Kidney tubule cell (primary cell): ENCODE measurements around the gene CPE.
A peak's percentile ranks its signal among the peaks of the same experiment; 100 is the strongest.
"Not testable (repeated sequence)": the region's sequence is repeated elsewhere in the genome, so short reads cannot be mapped to it uniquely, and the experiment has no call there.

ENCODE experiments used
- DNase-seq: peaks from one replicate; pipeline ENCODE4 v3.0.0-alpha.2; 2018; ENCODE audit warnings: low spot score

The CPE gene

DNA sequence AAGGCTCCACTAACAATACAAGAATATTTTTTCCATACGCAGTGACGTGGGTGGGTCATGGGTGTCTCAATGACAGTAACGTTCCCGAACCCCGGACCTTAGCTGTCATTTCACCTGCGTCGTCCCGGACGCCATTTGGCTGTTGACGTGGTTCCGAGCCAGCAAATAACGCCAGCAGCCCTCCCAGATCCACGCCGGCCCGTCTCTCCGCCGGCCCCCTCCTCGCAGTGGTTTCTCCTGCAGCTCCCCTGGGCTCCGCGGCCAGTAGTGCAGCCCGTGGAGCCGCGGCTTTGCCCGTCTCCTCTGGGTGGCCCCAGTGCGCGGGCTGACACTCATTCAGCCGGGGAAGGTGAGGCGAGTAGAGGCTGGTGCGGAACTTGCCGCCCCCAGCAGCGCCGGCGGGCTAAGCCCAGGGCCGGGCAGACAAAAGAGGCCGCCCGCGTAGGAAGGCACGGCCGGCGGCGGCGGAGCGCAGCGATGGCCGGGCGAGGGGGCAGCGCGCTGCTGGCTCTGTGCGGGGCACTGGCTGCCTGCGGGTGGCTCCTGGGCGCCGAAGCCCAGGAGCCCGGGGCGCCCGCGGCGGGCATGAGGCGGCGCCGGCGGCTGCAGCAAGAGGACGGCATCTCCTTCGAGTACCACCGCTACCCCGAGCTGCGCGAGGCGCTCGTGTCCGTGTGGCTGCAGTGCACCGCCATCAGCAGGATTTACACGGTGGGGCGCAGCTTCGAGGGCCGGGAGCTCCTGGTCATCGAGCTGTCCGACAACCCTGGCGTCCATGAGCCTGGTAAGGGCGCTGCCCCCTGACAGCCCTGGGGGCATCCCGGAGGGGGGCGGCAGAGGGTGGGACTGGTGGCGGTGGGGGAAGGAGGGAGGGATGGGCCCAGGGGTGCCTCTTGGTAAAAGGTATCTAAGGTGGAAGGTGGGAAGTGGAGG, at the start of gene CPE:
Gene CPE, plus strand, starts transcription at position 264 of the 933 bp plus-strand sequence. Its CDS starts 214 bp downstream, at position 478.
- DNase-seq = peak; percentile 85

DNA sequence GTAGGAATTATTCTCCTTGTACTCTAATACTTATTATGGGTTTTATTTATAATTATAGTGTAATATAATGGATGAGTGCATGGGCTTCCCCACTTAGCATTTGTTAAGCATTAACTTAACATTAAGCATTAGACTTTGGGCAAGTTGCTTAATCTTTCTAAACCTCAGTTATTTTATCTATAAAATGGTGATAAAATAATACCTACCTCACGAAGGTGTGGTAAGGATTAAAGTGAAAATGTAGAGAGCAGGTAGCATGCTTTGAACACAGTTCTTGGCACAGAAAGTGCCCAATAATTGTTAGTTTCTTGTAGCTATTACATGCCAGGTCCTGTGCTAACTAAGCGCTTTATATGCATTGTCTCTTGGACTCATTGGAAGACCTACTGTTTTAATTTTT, 48.7 kb upstream of the CPE start:
- no peak for DNase-seq

DNA sequence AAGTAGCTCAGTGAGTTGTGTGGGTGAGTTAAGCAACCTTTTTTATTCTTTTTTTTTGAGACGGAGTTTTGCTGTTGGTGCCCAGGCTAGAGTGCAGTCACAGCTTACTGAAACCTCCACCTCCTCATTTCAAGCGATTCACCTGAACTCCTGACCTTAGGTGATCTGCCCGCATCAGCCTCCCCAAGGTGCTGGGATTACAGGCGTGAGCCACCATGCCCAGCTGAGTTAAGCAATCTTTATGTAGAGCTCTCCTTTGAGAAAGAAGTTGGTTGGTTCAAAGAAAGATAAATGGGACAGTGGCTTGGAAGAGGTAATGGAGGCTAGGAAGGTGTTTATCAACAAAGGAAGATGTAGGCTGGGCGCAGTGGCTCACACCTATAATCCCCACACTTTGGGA, 48.1 kb upstream of the CPE start:
- no peak for DNase-seq

DNA sequence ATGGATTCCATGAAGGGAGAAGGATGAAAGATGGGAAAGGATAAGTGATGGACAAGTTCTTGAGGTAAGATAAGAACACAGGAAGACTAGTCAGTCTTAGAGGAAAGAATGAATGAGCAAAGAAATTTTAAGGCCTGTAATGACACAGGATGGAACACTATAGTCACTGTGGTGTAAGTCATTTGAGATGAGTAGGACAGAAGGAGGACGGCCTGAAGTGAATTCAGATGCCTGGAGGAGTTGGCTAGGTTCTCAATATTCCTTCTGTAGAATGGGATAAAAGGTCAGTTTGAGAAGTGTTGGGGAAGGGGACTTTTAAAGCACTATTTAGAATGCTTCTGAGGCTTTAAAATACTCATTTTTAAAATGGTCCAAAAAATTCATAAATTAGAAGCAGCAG, 47.4 kb upstream of the CPE start:
- DNase-seq = peak; percentile 9

DNA sequence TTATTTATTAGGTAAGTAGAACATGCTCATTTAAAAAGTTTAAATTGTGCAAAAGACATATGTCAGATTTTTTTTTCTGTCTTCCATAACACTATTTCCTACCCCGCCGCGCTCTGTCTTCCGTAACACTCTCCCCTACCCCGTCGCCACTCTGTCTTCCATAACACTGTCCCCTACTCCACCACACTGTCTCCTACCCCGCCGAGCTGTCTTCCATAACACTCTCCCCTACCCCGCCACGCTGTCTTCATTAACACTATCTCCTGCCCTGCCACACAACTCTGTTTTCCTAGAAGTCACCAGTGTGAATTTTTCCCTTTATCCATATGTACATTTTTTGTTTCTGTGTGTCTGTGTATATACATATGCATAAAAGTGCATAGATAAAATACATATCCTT, 47.0 kb upstream of the CPE start:
- DNase-seq = no peak

DNA sequence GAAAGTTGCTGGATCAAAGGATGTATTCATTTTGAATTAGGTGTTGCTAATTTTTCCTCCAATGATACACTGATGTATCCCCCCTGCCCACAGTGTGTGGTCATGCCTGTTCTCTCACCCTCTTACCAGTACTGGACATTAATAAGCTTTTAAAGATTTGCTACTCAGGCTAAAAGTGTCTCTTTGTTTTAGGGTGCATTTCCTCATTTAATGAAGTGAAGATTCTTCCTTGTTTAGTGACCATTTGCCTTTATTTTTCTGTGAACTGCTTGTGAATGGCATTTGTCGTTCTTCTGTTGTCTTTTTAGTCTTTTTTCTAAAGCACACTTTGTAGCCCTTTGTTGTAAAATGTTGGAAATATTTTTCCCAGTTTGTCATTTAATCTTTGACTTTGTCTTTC, 46.3 kb upstream of the CPE start:
- no peak for DNase-seq

DNA sequence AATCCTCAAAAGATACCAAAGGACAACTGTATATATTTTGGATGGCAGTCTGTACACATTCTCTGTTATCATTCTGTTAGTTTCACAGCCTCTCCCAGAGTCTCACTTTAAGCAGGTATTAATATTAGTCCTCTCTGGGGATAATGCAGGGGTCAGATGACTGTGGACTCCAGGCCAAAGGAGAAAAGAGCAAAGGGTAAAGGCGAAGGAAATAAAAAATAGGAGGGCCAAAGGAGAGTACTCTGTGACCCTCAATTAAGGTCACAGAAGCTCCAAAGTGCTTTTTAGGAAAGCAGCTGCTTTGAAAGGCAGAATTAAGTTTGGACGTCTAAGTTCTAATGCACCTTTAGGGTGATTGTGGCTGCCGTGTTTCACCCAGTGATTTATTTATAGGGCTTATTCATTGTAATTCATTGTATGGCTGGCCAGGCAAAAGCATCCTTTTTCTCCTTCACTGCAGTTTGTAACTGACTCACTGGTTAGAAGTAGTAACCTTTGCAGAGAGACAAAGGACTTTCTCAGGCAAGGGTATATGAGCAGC, 43.6 kb upstream of the CPE start:
- no peak for DNase-seq

DNA sequence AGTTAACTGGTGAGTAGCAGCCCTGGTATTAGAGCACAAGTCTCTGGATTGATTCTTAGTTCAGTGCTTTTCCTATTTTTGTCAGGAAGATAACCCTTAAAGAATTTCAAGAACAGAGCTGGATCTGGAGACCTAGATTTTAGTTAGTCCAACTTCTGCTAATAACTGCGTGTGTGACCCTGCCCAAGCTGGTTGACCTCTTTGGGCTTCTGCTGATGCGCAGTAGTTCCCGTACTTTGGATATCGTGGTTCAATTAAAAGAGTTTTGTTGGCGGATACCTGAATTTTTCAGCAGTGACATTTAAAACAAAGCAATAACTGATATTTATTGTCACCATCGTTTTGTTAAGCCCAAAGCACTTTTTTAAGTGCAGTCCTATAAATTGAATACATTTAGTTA, 42.1 kb upstream of the CPE start:
- DNase-seq = no peak

DNA sequence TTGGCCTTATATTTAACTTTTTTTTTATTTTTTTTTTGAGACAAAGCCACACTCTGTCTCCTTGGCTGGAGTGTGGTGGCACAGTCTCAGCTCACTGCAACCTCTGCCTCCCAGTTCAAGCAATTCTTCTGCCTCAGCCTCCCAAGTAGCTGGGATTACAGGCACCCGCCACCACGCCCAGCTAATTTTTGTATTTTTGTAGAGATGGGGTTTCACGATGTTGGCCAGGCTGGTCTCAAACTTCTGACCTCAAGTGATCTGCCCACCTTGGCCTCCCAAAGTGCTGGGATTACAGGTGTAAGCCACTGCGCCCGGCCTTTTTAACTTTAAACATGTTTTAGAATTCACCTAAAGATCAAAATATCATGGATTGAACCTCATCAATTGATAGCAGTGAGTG, 36.5 kb upstream of the CPE start:
- DNase-seq = not testable (repeated sequence)

DNA sequence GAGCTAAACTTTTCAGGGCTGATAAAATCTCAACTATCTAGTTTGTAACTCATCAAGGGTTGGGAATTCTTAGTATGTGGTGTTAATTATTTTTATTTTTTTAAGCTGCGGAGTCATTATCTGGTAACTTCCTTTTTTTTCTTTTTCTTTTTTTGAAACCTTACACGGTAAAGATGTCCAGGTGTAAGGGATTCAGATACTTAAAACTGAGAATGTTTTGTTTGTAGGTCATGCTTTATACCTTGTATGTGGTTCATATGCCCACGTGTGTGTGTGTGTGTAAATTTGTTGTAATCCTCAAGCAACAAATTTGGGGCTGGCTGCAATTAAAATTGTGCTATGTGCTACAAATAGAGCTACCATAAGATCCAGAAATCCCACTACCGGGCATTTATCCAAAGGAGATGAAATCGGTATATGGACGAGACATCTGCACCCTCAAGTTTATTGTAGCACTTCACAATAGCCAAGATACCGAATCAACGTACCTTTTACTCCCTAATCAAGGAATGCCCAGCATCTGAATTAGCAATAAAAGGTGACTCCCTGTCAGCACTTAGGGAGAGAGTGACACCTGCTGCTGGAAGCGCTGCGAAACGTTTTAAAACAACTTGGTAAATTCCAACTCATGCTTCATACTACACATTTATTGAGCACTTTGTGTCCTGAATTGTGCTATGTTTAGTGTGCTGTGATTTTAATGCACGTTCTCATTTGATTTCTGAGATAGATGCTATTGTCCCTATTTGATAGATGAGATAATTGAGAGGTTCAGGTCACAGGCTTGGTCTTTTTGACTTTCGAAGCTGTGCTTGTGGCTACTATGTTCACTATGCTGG, 35.2 kb upstream of the CPE start:
- peak; percentile 31 for DNase-seq

DNA sequence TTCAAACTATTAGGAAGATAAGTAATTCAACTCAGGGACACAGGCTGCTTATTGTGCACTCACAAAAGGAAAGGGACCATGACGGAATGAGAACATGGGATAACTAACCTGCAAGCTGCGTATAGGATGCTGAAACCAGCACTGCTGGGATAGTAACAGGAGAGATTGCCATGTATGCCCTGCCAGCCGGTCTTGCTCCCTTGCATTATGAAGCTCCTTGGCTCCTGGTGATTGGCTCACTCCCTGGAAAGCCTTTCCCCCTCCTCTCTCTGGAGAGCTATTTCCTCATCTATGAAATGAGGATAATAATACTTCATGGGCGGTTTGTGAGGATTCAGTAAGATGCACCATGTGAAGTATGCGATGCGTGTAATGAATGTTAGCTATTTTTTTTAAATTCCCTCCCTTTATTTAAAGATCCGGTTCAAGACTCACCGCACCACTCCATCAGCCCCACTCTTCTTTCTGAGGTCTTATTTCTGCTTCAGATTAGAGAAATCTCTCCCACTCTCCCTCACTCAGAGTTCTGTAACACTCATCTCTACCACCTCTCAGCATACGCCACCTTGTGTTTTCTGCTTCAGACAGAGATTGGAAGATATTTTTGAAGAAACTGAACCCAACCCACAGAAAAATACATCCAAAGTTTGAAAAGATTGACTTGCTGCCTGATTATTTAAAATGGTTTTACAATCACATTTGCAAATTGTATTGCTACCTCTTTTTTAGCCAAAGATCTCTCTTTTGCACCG, 33.0 kb upstream of the CPE start:
- no peak for DNase-seq

DNA sequence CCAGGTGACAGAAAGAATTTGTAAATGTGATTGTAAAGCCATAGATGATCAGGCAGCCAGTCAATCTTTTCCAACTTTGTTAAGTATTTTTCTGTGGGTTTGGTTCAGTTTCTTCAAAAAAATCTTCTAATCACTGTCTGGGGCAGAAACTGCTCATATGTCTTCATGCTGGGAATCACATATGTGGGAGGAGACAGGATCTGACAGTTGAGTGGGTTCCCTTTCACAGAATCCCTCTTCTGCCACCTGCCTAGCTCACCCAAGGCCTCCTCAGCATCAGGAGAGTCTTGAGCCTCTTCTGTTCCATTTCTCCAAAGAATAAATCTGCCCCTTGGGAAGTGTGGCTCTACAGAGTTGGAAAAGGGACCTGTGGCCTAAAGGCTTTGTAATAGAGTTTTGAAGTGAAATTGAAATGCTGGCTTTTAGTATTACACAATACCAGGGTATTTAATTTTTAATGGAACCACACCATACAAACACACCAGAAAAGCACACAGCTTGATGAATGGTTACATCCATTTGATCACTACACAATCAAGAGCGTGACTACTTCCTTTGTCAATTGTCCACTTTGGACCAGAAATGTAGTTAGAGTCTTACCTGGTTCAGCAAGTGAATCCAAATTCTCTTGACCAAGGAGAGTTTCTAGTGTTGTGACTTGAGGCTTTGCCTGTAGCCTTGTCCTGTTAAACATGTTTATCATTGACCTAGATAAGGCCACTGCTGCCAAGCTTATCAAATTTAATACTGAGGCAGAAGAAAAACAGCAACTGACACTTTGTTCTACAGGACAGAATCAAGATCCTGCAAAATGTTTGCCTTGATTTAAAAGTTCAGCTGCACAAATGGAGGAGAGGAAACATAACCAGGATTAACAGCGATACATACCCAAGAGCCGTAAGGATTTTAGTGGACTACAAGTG, 30.9 kb upstream of the CPE start:
- no peak for DNase-seq

DNA sequence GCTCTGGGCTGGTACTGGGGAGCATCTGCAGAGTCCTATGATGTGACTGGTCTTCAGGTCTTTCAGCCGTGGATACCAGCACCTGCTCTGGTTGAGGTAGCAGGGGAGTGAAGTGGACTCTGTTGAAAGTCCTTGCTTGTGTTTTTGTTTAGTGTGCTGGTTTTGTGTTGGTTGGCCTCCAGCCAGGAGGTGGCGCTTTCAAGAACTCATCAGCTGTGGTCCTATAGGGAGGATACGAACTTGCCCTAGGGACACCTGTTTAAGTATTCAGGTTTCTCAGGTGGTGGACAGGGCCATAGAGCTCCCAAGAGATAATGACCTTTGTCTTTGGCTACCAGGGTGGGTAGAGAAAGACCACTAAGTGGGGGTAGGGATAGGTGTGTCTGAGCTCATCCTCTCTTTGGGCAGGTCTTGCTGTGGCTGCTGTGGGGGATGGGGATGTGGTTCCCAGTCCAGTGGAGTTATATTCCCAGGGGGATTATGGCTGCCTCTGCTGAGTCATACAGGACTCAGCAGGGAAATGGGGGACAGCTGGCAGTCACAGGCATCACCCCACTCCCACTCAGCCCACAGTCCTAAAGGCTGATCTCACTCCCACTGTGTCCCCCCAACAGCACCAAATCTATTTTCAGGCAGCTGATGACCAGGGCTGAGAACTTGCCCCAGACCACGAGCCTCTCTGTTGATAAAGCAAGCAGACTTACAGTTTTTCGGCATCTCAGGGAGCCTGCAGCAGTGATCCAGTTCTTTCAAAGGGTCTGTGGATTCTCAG, 27.3 kb upstream of the CPE start:
- no peak for DNase-seq

DNA sequence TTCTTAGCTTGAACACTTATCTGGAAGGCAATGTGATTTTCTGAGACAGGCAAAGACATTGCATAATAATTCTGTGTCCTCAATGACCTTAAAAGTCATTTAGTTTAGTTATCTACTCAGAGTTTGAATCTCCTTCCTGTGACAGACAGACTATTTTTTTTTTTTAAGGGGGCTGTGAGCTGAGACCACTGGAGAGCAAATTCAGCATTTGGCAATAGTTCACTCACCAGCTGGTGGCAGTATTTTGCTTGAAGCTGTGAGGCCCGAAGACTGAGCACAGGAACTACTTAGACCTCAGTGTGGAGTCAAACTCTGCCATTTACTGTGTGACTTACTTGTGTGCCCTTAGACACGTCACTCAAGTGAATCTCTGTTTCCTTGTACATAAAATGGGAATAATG, 22.9 kb upstream of the CPE start:
- DNase-seq = peak; percentile 50

DNA sequence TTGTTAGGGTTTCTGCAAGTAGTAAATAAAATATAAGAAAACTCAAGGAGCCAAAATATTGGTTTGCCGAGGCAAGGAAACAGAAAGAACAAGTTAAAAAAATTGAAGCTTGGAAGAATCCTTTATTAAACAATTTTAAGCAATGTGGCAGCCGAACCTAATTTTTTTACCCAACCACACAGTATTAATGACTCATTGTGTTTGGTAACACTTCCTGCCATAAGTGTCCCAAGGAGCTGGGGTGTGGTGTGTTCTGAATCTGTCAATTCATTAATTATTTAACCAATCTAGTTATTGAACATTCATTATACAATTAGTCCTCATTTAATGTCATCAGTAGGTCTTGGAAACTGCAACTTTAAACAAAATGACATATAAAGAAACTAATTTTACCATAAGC, 19.3 kb upstream of the CPE start:
- no peak for DNase-seq

DNA sequence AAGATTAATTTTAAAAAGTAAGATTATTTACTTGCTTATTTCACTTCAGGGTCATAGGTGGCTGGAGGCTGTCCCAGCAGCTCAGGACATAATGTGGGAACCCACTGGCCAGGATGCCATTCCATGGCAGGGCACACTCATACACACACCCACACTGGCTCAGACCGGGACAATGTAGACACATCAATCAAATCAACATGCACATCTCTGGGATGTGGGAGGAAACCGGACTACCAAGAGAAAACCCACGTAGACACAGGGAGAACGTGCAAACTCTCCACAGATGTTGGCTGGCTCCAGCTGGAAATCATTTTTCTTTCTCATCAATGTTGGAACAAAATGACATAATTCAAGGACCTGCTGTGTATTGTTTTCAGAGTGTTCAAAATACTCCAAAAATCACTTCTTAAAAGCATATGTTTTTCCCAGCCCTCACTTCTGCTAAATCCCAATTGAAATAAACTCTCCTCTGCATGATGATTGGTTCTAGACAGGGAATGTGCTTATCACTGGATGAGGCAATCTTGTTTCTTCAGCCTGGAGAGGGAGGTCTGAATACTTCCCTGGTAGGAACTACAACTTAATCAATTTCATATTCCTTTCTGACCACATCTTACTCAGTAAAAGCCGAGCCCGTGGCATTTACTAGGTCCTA, 18.6 kb upstream of the CPE start:
- DNase-seq = no peak

DNA sequence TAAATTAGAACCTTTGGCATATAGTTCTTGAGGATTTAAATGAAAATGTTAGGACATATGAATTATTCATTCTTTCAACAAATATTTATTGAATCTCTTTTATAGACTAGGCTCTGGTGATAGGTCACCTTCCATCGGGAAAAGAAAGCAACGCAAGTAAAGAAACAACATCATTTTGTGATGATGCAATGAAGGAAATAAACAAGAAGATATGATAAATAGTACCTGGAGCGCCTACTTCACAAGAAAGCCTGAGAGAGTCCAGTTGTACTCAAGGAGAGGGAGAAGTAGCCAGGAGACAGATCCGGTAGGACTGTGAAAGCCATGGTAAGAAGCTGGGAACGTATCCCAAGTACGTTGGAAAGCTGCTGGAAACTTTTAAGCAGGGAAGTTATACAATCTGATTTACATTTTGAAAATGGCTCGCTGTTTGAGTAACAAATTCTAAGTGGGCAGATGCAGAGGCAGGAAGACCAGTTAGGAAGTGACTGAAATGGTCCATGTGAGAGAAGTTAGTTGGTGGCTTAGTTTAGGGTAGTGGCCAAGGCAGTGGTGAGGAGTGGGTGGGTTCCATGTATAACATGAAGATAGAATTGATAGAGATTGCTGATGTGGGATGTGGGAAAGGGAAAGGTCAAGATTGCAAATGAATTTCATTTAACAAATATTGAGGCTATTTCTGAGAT, 17.7 kb upstream of the CPE start:
- DNase-seq = no peak

DNA sequence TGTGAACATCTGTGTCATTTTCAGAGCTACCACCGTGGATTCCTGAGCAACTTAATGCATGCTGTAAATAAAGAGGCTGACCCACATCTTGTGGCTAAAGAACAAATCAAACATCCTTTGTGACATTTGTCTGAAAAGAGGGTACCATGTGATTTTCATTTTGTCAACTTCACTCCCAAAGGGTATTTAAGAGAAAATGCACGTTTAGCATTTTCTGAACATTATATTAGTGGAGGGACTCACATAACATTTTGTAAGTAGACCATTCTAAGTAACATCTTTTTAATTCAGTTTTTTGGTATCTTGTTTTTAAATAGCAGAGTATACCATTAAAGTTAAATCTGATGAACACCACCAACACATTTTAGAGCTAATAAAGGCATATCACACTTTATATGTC, 17.0 kb upstream of the CPE start:
- no peak for DNase-seq

DNA sequence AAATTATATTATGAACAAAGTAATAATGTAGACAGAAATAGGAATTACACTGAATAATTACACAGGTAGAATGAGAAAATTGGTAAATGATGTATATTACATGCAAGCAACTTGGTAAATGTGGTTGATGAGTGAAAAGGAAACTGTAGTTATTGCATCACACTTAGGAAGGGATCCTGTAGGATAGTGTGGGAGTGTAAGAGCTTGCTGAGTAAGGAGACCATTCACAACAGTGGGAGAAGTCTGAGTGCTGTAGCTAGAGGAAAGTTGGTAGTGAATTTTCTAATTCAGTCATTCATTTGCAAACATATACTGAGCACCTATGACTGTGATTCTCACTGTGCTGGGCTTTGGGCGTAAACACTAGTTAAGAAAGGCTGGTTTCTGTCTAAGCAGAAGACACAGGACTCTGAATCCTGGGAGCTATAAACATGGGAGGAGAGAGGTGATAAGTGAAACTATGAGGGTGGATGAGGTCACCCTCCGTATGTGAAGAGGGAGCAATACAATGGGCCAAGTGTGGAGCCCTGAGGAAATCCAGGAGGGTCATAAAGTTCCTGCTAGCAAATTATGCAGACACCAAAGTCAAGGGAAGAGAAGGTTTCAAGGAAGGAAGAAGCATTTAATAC, 14.2 kb upstream of the CPE start:
- peak; percentile 37 for DNase-seq
